H1 (cell line): ENCODE measurements around the gene SLC7A10. TPM values are rescaled to one million over a fixed set of nuclear protein-coding genes. Genes with fewer than 3 reads are reported as not detected.

ENCODE experiments used
- CBX5 ChIP-seq: fragments of 300-800, 300-1000 bp; sonication (generic); IDR thresholded peaks from 2 replicates; pipeline ENCODE4 v1.7.1; 2016; ENCODE audit warnings: antibody characterized with exemption, low read length, low read depth
- RXRA ChIP-seq: IDR thresholded peaks from 2 replicates; pipeline ENCODE4 v1.6.1; 2011; ENCODE audit warnings: low read depth, mild to moderate bottlenecking, low read length, moderate library complexity; ENCODE audit not compliant: insufficient read depth
- SAP30 ChIP-seq: fragments of 300-600 bp; sonication (generic); IDR thresholded peaks from 2 replicates; pipeline ENCODE4 v1.7.1; 2012; ENCODE audit warnings: low read length, moderate library complexity, mild to moderate bottlenecking, inconsistent platforms; ENCODE audit not compliant: insufficient read depth, insufficient replicate concordance
- SIN3A ChIP-seq, 2 experiments: IDR thresholded peaks in 1 of 2; conservative IDR thresholded peaks in 1 of 2; 2 replicates each; pipeline ENCODE4 v1.6.1; 2011 to 2012; ENCODE audit warnings: low read length in 2 of 2, improper control_type of control experiment in 1 of 2, low read depth in 1 of 2, mild to moderate bottlenecking in 1 of 2
- TBP ChIP-seq: IDR thresholded peaks from 2 replicates; pipeline ENCODE4 v1.6.1; 2011; ENCODE audit warnings: low read depth, low read length, improper control_type of control experiment
- polyA plus RNA-seq, 7 experiments: library from polyadenylated mRNA; depleted of rRNA in 3 of 7; stranded (reverse) in 5 of 7; unstranded in 2 of 7; fragments of >200 nt in 5 of 7; fragments of 200-250 nt in 2 of 7; gene quantifications; 1 replicate in 5 of 7; 2 replicates in 1 of 7; 4 replicates in 1 of 7; pipeline versions ENCODE4 v1.2.1 to v1.2.3, GENCODE V29; 2011 to 2013; ENCODE audit warnings: missing spikeins in 2 of 7, mixed read lengths in 2 of 7
- total RNA-seq: library from RNA; stranded (reverse); fragmentation: NEBNext Ultra II Directional; extraction: Animal tissue kit (Norgen Biotek cat#: 25700); gene quantifications from 2 replicates; pipeline ENCODE4 v1.2.1, GENCODE V29; 2021

SLC7A10 gene
- total and polyA plus RNA-seq, 2 of the 8 experiments (the other 6 are each of a cell fraction or from before 2014, with no cell fraction given), result 3.7 to 7.1 TPM

DNA sequence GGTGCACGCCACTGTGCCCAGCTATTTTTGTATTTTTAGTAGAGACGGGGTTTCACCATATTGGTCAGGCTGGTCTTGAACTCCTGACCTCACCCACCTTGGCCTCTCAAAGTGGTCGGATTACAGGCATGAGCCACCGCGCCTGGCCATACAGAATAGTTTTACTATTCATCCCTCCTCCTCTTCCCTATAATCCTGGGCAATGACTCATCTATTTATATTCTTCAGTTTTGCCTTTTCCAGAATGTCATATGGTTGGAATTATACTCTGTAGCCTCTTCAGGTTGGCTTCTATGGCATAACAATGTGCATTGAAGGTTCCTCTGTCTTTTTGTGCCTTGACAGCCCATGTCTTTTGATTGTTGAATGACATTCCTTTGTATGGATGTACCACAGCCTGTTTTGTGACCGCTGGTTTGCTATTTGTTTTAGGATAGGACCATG is 53.7 kb downstream of the SLC7A10 start (continued):
- no peak for TF ChIP-seq SAP30
- TF ChIP-seq SIN3A (conservative IDR thresholded peaks at IDR 0.05 in 1 of 2, IDR thresholded peaks at IDR 0.05 in 1 of 2; ENCODE audit: low read depth in 1 of 2, low read length in 2 of 2), result no peak
- TF ChIP-seq TBP, result no peak
- TF ChIP-seq RXRA, result no peak
- TF ChIP-seq CBX5, result no peak
- TF ChIP-seq, all 59 proteins: peak for 0
